Measurements from ENCODE around the gene C11orf65. TPM values are rescaled to one million over a fixed set of nuclear protein-coding genes. Genes with fewer than 3 reads are reported as not detected.
A peak's percentile ranks its signal among the peaks of the same experiment; 100 is the strongest.

The C11orf65 gene
- total RNA-seq, 1 donor from 2014 or later: 0.67 TPM

DNA sequence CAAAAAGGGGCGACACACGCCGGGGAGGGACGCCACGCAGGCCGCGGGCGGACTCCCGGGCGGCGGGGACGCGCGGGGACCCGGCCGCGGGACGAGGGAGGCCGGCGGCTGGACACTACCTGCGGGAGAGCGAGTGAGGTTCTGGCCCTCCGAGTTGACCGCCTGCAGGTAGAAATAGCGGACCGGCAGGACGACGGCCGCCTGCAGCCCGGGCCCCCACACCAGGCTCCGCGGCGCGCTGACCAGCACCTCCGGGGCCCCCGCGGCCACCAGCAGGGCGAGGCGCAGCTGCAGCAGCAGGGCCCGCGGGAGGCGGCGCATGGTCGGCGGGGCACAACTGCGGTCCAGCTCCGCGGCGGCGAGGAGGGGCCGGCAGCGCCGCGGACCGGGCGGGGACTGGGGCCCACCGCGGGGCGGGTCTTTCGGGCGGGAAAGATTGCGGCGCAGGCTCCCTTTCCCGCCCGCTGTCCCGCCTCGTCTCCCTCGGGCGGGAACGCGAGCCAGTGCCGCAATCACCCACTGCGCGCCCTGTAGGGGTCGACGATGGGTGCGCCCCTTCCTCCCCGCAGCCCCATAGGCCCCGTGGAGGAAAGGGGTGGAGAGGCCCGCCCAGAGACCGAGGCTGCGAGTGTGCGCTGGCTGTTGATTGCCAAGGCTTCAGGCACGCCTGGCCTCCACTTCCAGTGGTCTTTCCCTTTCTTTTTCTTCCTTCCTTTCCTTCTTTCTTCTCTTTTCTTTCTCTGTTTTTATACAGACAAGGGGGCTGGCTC, 30.9 kb upstream of the C11orf65 start, which contains the start of gene POGLUT3:
Gene POGLUT3 (minus strand): TSS at position 339 of the 770 bp plus-strand sequence. CDS start 18 bp downstream, at position 321.
- Mint-ChIP-seq H3K27me3 (no peaks in the 10 kb centered on the region), H3K4me3 (ENCODE audit: low read depth) (peak within 1 kb of the TSS; percentile 88), H3K4me1 (ENCODE audit: low read depth) (peaks cover 29% of the 10 kb centered on the region), H3K36me3 (ENCODE audit: insufficient read depth) (peaks cover 1% of the 10 kb centered on the region), H3K9me3 (ENCODE audit: low read depth) (no peaks in the 10 kb centered on the region), H3K27ac (peak within 1 kb of the TSS; percentile 99)
- TF ChIP-seq, protein P1, sequence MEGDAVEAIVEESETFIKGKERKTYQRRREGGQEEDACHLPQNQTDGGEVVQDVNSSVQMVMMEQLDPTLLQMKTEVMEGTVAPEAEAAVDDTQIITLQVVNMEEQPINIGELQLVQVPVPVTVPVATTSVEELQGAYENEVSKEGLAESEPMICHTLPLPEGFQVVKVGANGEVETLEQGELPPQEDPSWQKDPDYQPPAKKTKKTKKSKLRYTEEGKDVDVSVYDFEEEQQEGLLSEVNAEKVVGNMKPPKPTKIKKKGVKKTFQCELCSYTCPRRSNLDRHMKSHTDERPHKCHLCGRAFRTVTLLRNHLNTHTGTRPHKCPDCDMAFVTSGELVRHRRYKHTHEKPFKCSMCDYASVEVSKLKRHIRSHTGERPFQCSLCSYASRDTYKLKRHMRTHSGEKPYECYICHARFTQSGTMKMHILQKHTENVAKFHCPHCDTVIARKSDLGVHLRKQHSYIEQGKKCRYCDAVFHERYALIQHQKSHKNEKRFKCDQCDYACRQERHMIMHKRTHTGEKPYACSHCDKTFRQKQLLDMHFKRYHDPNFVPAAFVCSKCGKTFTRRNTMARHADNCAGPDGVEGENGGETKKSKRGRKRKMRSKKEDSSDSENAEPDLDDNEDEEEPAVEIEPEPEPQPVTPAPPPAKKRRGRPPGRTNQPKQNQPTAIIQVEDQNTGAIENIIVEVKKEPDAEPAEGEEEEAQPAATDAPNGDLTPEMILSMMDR (IDR thresholded peaks at IDR 0.05; ENCODE audit: unreplicated experiment): peak; percentile 18
- DNase-seq (ENCODE audit: low spot score, unreplicated experiment): peak; percentile 62

DNA sequence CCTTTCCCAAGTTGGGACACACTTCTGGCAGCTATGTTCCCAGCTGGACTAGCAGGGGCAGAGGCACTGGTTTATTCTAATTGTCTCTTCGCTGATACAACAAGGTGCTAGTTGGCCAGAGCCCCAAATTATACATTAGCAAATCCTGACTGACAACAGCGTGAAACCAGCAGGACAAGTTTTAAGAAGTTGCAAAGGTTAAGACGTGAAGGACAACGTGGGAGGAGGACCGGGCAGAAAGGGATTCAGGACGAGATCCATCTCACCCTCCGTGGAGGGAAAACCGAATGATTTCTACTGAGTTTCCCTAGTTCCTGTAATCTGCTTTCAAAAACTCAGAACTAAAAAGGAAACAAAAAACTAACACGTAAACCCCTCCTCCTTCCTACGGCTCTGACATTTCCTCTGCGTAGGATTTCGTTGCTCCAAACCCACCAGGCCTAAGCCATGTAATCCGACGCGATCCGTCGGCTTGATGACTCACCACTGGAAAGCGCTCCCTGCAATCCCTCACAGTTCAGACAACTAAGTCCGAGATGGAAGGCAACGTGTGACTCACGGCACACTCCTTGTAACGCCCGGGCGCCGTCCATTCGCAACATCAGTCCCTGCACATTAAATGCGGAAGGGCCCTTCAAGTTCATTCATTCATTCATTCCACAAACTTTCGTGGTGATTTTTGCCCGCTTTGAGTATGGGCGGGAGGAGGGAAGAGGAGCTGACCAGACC, 30.2 kb upstream of the C11orf65 start:
- Mint-ChIP-seq H3K36me3 (ENCODE audit: insufficient read depth) (no peaks in the 10 kb centered on the region), H3K4me1 (ENCODE audit: low read depth) (peaks cover 27% of the 10 kb centered on the region), H3K4me3 (ENCODE audit: low read depth) (peak overlapping the region; percentile 88), H3K27me3 (no peaks in the 10 kb centered on the region), H3K27ac (peak overlapping the region; percentile 99), H3K9me3 (ENCODE audit: low read depth) (no peaks in the 10 kb centered on the region)
- TF ChIP-seq, protein P1 (IDR thresholded peaks at IDR 0.05; ENCODE audit: unreplicated experiment): no peak
- DNase-seq (ENCODE audit: low spot score, unreplicated experiment): peak; percentile 48

DNA sequence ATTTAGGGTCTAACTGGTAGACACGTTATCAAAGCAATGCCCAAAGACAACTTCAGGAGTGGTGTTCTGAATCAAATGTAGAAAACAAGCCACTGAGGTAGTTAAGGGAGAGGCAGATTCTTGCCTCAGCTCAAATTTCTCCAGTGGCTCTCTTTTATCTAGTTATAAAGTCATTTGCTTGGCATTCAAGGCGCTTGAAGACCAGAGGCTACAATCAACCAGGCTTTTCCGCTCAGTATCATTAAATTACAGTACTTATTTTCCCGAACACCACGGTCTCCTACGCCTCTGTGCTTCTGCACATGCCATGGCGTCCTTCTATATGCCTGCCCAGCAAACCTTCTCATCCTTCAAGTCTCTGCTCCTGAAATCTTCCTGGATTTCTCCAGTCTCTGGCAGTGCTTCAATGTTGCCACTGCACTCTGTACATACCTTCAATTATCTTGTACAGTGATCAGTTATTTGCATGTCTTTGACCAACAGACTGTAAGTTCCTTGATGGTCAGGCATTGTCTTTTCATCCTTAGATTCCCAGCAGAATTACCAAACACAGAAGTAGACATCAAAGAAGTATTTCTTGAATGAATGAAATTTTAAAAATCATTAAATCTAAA, 29.4 kb upstream of the C11orf65 start:
- no peak for DNase-seq (ENCODE audit: low spot score, unreplicated experiment)
- Mint-ChIP-seq H3K36me3 (ENCODE audit: insufficient read depth) (no peaks in the 10 kb centered on the region), H3K9me3 (ENCODE audit: low read depth) (no peaks in the 10 kb centered on the region), H3K27me3 (no peaks in the 10 kb centered on the region), H3K4me1 (ENCODE audit: low read depth) (peaks cover 23% of the 10 kb centered on the region), H3K4me3 (ENCODE audit: low read depth) (peak overlapping the region; percentile 88), H3K27ac (peak overlapping the region; percentile 99)
- TF ChIP-seq, protein P1 (IDR thresholded peaks at IDR 0.05; ENCODE audit: unreplicated experiment): no peak

DNA sequence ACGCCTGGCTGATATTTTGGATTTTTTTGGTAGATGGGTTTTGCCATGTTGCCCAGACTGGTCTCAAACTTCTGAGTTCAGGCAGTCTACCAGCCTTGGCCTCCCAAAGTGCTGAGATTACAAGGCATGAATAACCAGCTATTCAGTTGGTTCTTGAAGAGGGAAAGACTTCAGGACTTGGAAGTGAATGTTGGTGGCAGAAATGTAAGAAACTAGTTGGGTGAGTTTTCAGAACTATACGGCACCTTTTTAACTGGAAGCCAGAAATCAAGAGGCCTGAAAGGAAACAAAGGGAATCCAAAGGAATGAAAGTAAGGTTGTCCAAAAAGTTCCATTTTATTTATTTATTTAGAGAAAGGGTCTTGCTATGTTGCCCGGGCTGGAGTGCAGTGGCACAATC, 28.0 kb upstream of the C11orf65 start:
- Mint-ChIP-seq H3K27ac (no peak overlapping the region), H3K4me3 (ENCODE audit: low read depth) (no peak overlapping the region)
- DNase-seq (ENCODE audit: low spot score, unreplicated experiment): no peak

More for the DNA sequence above, 28.0 kb upstream of the C11orf65 start:
- H3K27me3 Mint-ChIP-seq: no peaks in the 10 kb centered on the region
- peaks cover 18% of the 10 kb centered on the region for H3K4me1 Mint-ChIP-seq (ENCODE audit: low read depth)
- TF ChIP-seq, protein P1 (IDR thresholded peaks at IDR 0.05; ENCODE audit: unreplicated experiment): no peak
- no peaks in the 10 kb centered on the region for H3K9me3 Mint-ChIP-seq (ENCODE audit: low read depth)
- H3K36me3 Mint-ChIP-seq (ENCODE audit: insufficient read depth): peaks cover 4% of the 10 kb centered on the region
